Vagina (tissue), 2 donors: Measurements from ENCODE around the gene NAV2. TPM values are rescaled to one million over a fixed set of nuclear protein-coding genes. Genes with fewer than 3 reads are reported as not detected.

ENCODE experiments used
- DNase-seq, 2 donors: peaks; one replicate each; pipeline ENCODE4 v3.0.0-alpha.2; 2017; ENCODE audit errors: extremely low spot score in 2 of 2
- H3K27ac ChIP-seq: fragments of 200-600 bp; sonication (generic); one replicate; pipeline ENCODE4 v1.5.1; 2019
- H3K27me3 ChIP-seq: fragments of 200-600 bp; sonication (generic); one replicate; pipeline ENCODE4 v1.5.1; 2019
- H3K36me3 ChIP-seq, 2 donors: fragments of 200-600 bp; sonication (generic); one replicate each; pipeline ENCODE4 v1.5.1; 2017 to 2019
- H3K4me1 ChIP-seq: fragments of 200-600 bp; sonication (generic); one replicate; pipeline ENCODE4 v1.5.1; 2019
- H3K4me3 ChIP-seq, 2 donors: fragments of 200-600 bp; sonication (generic); 1 replicate in 1 of 2; 2 replicates in 1 of 2; pipeline ENCODE4 v1.5.1; 2016 to 2019
- H3K9me3 ChIP-seq: fragments of 200-600 bp; sonication (generic); one replicate; pipeline ENCODE4 v1.5.1; 2019
- POLR2A ChIP-seq, 2 donors: fragments of 450-650 bp; IDR thresholded peaks; one replicate each; pipeline ENCODE4 v1.6.1; 2017; ENCODE audit warnings: antibody characterized with exemption in 2 of 2, mild to moderate bottlenecking in 2 of 2, moderate library complexity in 2 of 2
- POLR2AphosphoS5 ChIP-seq, 2 donors: sonication (generic); formaldehyde crosslinking; IDR thresholded peaks; one replicate each; pipeline ENCODE4 v1.9.0; 2017; ENCODE audit warnings: antibody characterized with exemption in 2 of 2, mild to moderate bottlenecking in 2 of 2, low read depth in 1 of 2; ENCODE audit not compliant: insufficient read depth in 1 of 2
- intact Hi-C: fragments of 100-400 bp; cut with DNase I; formaldehyde crosslinking; loops from one replicate; pipeline ENCODE4 v1.15.1; 2023
- total RNA-seq: library from RNA; depleted of rRNA; stranded (reverse); fragments of >200 nt; gene quantifications from one replicate; pipeline ENCODE4 v1.2.3, GENCODE V29; 2016
- TF ChIP-seq, protein P1 (sequence below), 3 experiments: fragments of 450-650 bp in 2 of 3; fragments of 200-600 bp in 1 of 3; sonication (generic) in 1 of 3; IDR thresholded peaks; one replicate each; pipeline ENCODE4 v1.5.1; 2017 to 2019; ENCODE audit warnings: antibody characterized with exemption in 3 of 3, mild to moderate bottlenecking in 2 of 3, moderate library complexity in 2 of 3

NAV2 gene
- total RNA-seq, 1 donor from 2014 or later = 25.3 TPM

GRCh38 chr11:19880088-19880345 is 167.4 kb downstream of the NAV2 start:
- DNase-seq = no peak
- H3K27ac ChIP-seq = no peak overlapping the region
- intact Hi-C loops = loop anchor here (5.0 kb wide), 1 partner anchor 1192 kb away; no protein-coding TSS in a partner anchor
- TF ChIP-seq POLR2AphosphoS5 (IDR thresholded peaks at IDR 0.05; ENCODE audit: insufficient read depth in 1 of 2, low read depth in 1 of 2) (no peak), POLR2A (IDR thresholded peaks at IDR 0.05) (no peak)
- TF ChIP-seq, protein P1, sequence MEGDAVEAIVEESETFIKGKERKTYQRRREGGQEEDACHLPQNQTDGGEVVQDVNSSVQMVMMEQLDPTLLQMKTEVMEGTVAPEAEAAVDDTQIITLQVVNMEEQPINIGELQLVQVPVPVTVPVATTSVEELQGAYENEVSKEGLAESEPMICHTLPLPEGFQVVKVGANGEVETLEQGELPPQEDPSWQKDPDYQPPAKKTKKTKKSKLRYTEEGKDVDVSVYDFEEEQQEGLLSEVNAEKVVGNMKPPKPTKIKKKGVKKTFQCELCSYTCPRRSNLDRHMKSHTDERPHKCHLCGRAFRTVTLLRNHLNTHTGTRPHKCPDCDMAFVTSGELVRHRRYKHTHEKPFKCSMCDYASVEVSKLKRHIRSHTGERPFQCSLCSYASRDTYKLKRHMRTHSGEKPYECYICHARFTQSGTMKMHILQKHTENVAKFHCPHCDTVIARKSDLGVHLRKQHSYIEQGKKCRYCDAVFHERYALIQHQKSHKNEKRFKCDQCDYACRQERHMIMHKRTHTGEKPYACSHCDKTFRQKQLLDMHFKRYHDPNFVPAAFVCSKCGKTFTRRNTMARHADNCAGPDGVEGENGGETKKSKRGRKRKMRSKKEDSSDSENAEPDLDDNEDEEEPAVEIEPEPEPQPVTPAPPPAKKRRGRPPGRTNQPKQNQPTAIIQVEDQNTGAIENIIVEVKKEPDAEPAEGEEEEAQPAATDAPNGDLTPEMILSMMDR (IDR thresholded peaks at IDR 0.05) = no peak
- no peaks in the 10 kb centered on the region for H3K27me3 ChIP-seq
- no peak overlapping the region for H3K4me3 ChIP-seq
- H3K9me3 ChIP-seq = no peaks in the 10 kb centered on the region
- H3K36me3 ChIP-seq = no peaks in the 10 kb centered on the region
- H3K4me1 ChIP-seq = no peaks in the 10 kb centered on the region

- H3K4me3 ChIP-seq = no peak overlapping the region
- DNase-seq = no peak
- H3K9me3 ChIP-seq = no peaks in the 10 kb centered on the region
- no peaks in the 10 kb centered on the region for H3K36me3 ChIP-seq
- intact Hi-C loops = loop anchor here (5.0 kb wide), 1 partner anchor 1191 kb away; no protein-coding TSS in a partner anchor
- H3K27me3 ChIP-seq = no peaks in the 10 kb centered on the region
- no peaks in the 10 kb centered on the region for H3K4me1 ChIP-seq
- TF ChIP-seq, protein P1 (IDR thresholded peaks at IDR 0.05) = no peak
- TF ChIP-seq POLR2AphosphoS5 (IDR thresholded peaks at IDR 0.05; ENCODE audit: insufficient read depth in 1 of 2, low read depth in 1 of 2) = no peak
- no peak for TF ChIP-seq POLR2A (IDR thresholded peaks at IDR 0.05)
- no peak overlapping the region for H3K27ac ChIP-seq
Measured at GRCh38 chr11:19881177-19881576, 168.5 kb downstream of the NAV2 start.

DNA sequence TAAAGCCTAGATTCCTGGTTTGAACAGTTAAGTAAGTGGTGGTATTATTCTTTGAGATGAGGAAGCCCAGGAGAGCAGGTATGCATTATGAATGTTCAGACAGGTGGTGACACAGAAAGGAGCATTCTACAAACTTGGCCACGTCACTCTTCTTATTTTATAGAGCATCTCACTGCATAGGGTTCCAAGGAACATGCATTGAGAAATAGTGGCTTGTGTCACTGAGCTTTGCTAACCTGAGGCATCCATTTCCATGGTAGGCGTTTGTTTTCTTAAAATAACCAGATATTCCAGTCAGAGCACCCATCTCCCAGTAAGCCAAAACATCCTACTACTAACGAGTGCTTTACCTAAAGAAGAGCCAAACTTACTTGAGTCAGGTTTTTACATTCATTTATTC is 169.7 kb downstream of the NAV2 start:
- TF ChIP-seq POLR2A (IDR thresholded peaks at IDR 0.05) = no peak
- TF ChIP-seq, protein P1 (IDR thresholded peaks at IDR 0.05) = no peak
- TF ChIP-seq POLR2AphosphoS5 (IDR thresholded peaks at IDR 0.05; ENCODE audit: insufficient read depth in 1 of 2, low read depth in 1 of 2) = no peak
- H3K27me3 ChIP-seq = no peaks in the 10 kb centered on the region
- H3K4me3 ChIP-seq = no peak overlapping the region
- H3K36me3 ChIP-seq = no peaks in the 10 kb centered on the region
- no peak for DNase-seq
- intact Hi-C loops = loop anchor here (5.0 kb wide), 1 partner anchor 1190 kb away; no protein-coding TSS in a partner anchor
- H3K9me3 ChIP-seq = no peaks in the 10 kb centered on the region
- H3K4me1 ChIP-seq = no peaks in the 10 kb centered on the region
- no peak overlapping the region for H3K27ac ChIP-seq

DNA sequence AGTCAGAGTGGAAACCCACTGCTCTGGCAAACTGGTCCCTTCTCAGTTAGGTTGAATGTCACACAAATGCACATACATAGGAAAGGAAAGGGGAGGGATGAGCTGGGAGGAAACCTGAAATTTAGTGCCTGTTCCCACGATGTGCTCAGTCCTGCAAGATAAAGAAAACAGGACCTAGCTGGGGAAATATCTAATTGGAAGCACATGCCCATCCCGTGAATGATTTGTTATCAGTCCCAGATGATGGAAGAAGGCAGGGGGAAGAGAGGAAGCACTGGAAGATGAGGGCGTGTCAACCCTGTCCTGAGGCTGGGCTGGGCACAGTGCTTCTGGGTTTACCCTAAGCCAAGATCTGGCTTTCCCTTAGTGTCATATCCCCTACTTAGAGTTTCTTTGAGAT is 173.9 kb downstream of the NAV2 start:
- intact Hi-C loops = no loop called here
- no peaks in the 10 kb centered on the region for H3K27me3 ChIP-seq
- H3K9me3 ChIP-seq = no peaks in the 10 kb centered on the region
- no peak for DNase-seq
- peaks cover 8% of the 10 kb centered on the region for H3K4me1 ChIP-seq
- H3K36me3 ChIP-seq = no peaks in the 10 kb centered on the region
- H3K27ac ChIP-seq = no peak overlapping the region
- TF ChIP-seq POLR2AphosphoS5 (IDR thresholded peaks at IDR 0.05; ENCODE audit: insufficient read depth in 1 of 2, low read depth in 1 of 2) (no peak), POLR2A (IDR thresholded peaks at IDR 0.05) (no peak)
- TF ChIP-seq, protein P1 (IDR thresholded peaks at IDR 0.05) = no peak
- no peak overlapping the region for H3K4me3 ChIP-seq

DNA sequence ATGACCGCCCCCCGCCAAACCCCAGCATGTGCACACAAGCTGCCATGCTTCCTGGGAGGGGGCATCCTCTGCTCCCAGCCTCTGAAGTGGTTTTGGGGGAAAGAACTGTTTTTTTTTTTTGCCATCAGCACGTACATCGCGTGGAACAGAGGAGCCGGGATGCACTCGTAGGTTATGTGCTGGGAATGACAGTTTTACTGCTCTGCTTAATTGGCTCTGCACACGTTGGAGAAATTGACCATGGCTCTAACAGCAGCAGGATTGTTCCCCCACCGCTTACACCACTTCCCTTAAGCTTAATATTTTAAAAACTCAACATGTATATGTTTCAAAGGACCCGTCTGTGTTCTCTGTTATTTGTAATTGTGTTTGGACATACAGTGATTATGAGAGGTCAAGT is 175.2 kb downstream of the NAV2 start:
- H3K27ac ChIP-seq = no peak overlapping the region
- no peaks in the 10 kb centered on the region for H3K36me3 ChIP-seq

More for the DNA sequence above, 175.2 kb downstream of the NAV2 start:
- H3K9me3 ChIP-seq = no peaks in the 10 kb centered on the region
- intact Hi-C loops = no loop called here
- H3K4me3 ChIP-seq = no peak overlapping the region
- peaks cover 8% of the 10 kb centered on the region for H3K4me1 ChIP-seq
- TF ChIP-seq POLR2A (IDR thresholded peaks at IDR 0.05) = no peak
- TF ChIP-seq, protein P1 (IDR thresholded peaks at IDR 0.05) = no peak
- no peak for TF ChIP-seq POLR2AphosphoS5 (IDR thresholded peaks at IDR 0.05; ENCODE audit: insufficient read depth in 1 of 2, low read depth in 1 of 2)
- no peak for DNase-seq
- H3K27me3 ChIP-seq = no peaks in the 10 kb centered on the region
